Upper lobe of left lung (tissue), 4 donors: ENCODE results near the gene BTBD9.

Source experiments
- CTCF ChIP-seq, 6 experiments: fragments of 450-650 bp in 4 of 6; fragments of 200-600 bp in 2 of 6; sonication (generic) in 2 of 6; IDR thresholded peaks; one replicate each; pipeline ENCODE4 v1.5.1; 2016 to 2019; ENCODE audit warnings: antibody characterized with exemption in 6 of 6
- POLR2A ChIP-seq, 4 donors: fragments of 450-650 bp; IDR thresholded peaks; one replicate each; pipeline ENCODE4 v1.5.1; 2016 to 2017; ENCODE audit warnings: antibody characterized with exemption in 4 of 4, mild to moderate bottlenecking in 2 of 4

- TF ChIP-seq CTCF (IDR thresholded peaks at IDR 0.05) (no peak), POLR2A (IDR thresholded peaks at IDR 0.05) (no peak)
Observed at GRCh38 chr6:38522322-38522721, 117.4 kb downstream of the BTBD9 start.
